ENCODE data around the gene SPARC.

SPARC gene

DNA sequence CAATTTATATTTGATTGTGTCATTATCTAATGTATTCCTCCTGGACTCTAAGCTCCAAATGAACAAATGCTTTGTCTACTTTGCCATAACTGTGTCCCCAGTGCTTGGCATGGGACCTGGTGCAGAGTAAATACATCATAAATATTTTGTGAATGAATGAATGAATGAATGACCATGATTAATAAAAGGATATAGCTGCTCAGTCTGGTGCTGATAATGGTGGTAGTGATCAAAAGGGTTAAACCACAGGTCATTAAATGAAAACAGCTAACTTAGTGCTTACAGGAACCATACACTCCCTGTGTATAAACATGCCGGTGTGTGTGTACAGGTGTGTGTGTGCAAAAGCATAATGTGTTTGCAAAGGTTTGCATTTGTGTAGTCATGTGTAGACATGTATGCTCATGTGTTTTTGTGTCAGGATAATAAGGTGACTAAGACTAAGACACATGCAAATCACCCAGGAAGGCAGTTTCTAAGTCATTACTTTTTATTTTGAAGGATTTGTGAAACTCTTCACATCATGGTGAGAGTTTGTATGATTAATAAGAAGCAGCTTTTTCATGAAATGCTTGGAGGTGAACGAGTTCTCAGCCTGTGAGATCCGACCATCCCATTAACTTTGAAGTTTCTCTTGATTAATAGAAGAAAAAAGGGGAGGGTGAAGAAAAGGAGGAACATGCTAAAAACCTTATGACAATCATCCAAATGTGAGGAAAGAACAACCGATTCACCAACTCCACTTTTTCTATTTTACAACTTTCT lies 24.6 kb downstream of the SPARC start:
- DNase-seq (ENCODE audit: low read depth in 2 of 3, low spot score in 2 of 3) = no peak

DNA sequence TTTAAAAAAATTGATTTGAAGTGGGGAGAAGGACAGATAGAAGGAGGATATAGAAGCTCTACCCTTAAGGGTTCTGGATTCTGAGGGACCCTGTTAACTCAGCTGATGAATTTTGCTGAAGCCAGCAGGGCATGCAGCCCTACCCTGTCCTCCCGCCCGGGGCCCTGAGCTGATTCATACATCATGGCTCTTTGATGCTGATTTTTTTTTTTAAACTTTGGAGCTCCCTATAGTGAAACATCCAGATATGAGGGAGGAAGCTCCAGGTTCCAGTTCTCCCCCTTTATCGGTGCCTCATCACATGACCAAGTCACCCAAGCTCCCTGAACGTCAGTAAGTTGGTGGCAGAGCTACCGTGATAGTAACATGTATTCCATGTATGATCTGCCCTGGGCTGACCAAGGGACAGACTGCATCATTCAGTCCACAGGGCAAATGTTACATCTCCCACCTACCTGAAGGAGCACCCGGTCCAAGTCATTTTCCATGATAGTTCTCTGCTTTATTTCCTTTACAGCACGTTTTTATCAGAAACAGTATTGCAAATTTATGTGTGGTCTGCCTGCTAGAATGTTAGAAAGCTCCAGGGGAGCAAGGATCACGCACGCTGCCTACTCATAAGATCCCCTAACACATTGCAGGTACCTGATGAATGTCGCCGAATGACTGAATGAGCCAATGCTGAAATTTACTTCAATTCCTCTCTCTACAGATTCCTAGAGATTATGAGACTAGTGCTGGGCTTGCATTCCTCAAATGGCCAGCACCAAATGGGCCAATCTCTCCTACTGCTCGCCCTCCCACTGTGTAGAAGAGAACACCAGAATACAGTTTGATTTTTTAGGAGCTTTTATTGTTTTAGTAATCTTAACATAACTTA lies 25.9 kb downstream of the SPARC start:
- DNase-seq (ENCODE audit: low read depth in 2 of 3, low spot score in 2 of 3) = no peak

DNA sequence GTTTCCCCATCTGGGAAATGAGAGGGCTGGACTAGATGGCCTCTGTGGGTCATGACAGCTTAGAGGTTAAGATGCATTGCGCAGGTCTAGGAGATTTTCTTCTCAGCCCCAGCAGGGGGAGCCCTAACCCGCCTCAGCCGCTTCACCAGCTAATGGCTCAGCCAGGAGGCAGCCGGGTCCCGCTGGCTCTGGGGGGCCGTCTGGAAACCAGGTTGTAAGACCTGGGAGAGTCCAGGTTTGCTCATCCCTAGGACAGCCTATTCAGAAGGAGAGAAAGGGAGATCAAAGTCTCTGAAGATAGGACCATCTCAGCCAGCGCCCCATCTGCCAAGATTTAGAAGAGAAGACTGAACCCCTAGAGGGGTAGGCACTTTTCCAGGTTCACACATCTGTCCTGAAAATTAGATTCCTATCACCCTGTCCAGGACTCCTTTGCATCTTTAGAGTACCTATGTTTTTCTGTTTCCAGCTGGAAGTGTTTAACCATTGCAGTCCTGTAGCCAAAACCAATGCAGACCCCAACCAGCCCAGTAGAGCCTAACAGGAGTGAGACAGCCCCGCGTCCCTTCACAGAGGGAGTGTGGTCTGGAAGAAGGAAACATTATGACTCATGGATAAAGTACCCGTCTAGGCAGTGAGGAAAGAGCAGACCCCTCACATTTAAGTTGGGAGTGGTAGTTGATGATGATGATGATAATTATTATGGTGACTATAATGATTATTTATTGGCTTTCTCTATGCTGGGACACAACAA lies 27.5 kb downstream of the SPARC start:
- DNase-seq (ENCODE audit: low read depth in 2 of 3, low spot score in 2 of 3) = peak; percentile 55 to 74 (median 60)

DNA sequence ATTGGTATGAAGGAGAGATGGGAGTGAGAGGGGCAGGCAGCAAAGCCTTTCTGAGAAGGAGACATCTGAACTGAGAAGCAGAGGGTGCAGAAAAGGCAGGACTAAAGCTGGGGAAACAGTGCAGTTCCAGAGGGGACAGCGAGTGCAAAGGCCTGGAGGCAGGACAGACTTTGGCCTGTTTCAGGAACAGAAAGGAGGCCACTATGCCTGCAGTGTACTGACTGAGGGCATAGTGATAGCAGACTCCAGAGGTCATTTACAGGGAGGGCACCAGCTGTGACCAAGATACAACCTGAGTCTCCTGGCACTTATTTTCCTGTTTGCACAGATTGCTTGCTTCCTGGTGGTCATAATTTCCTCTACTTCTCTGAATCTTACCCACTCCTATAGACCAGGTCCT lies 29.6 kb downstream of the SPARC start:
- no peak for DNase-seq (ENCODE audit: low read depth in 2 of 3, low spot score in 2 of 3)

DNA sequence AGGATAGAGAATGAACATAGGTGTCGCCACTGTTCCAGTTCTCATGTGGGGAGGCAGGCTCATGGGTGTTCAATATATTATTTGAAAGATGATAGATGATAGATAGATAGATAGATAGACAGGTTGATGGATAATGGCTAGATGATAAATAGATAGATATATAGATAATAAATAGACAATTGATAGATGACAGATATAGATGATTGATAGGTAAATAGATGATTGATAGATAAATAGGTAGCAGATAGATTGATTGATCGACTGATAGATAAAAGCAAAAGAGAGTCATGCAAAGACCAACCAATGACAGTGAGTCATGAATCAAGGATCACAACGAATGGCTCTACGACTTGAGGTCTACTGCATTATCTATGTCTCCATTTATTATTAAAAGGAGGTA lies 30.4 kb downstream of the SPARC start:
- no peak for DNase-seq (ENCODE audit: low read depth in 2 of 3, low spot score in 2 of 3)

DNA sequence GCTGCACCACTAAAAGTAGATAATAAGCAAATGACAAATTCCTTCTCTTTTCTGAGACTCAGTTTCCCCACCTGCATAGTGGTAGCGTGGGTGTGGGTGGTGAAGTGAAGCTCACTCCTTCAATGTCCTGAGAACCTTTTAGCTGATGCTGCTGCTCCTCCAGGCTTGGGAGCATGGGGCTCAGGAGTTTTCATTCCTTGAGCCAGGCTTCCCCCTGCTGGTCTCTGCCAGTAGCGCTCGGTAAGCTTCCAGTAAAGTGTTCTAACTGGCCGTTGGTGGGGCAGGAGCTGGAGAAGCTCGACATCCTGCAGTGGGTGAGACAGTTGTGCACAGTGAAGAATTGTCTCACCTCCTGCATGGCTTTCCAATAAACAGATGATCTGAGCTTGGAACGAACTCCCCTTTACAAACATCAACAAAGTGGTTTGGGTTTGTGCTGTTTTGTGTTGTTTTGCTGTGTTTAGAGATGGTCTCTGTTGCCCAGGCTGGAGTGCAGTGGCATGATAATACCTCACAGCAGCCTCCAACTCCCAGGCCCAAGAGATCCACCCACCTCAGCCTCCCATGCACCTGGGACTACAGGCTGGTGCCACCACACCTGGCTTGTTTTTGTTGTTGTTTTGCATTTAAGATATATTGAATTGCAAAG lies 34.6 kb downstream of the SPARC start:
- peak; percentile 13 to 28 (median 25) for DNase-seq (ENCODE audit: low read depth in 2 of 3, low spot score in 2 of 3)

DNA sequence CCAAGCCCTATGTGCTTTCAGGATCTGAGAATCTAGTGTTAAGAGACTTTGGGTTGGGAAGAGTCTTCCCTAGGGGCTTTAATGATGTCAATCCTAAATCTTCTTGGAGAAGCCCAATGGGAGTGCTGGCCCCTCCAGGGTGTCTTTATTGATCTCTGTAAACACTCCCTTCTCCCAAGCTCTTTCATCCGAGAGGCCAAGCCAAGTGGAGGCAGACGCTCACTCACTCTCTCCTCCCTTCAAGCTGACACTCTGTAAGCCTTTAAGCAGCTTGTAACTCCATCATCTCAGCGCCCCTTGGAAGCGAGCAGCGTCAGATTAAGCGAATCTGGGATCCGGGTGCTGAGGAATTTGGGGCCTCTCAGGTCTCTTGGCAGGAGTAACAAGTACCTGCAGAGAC lies 37.7 kb downstream of the SPARC start:
- no peak for DNase-seq (ENCODE audit: low read depth in 2 of 3, low spot score in 2 of 3)

DNA sequence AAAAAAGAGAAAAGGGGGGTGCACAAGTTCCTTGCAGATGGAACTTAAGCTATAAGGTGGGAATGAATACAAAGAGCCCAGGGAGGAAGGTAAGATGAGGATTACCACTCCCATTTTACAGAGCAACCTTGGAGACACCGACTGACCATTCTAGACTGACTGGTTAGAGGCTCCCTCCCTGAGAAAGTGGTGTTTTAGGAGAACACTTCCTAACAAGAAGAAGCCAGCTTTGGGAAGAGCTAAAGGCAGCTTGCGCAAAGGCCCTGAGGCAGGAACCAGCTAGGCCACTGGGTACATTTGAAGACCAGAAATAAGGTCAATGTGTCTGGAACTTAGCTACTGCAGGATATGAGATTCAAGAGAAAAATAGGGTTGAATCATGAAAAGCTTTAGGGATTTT lies 38.6 kb downstream of the SPARC start:
- DNase-seq (ENCODE audit: low read depth in 2 of 3, low spot score in 2 of 3) = no peak

DNA sequence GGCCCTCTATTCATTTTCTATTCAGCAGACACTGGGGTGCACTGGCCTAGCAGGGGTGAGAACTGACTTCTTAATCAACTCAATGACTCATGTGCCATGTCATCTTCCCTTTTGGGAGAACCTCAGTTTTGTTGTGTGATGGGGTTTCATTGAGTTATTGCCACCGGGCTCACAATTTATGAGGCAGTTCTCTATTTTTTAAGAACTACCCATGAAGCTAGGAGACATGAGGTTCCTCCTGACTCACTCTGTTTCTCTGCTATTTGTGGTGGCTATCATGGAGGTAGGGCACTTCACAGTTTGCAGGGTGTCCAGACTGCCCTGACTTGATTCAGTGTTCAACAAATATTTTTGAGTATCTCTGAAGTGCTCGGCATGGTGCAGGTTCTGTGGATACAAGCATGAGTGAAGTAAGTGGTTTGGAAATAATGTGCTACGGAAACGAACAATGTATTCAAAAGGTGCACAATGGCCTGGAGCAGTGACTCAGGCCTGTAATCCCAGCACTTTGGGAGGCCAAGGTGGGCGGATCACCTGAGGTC lies 39.3 kb downstream of the SPARC start:
- DNase-seq (ENCODE audit: low read depth in 2 of 3, low spot score in 2 of 3) = no peak

DNA sequence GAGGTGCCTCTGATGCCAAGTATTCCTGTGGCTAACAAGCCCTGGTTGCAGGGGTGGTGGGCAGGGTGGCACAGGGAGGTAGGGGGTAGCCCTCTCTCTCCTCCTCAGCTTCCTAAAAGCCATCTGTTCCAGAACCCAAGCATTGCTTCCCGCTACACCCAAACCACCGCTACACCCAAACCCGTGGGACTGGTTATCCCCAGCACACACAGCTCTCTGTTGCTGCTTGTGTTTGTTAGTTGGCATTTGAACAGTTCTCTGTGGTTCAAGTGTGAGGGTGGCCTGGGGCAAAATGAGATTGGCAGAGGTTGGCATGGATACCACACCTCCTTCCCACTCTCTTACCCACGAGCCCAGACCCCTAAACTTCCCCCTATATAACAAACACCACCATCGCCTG lies 40.4 kb downstream of the SPARC start:
- no peak for DNase-seq (ENCODE audit: low read depth in 2 of 3, low spot score in 2 of 3)

DNA sequence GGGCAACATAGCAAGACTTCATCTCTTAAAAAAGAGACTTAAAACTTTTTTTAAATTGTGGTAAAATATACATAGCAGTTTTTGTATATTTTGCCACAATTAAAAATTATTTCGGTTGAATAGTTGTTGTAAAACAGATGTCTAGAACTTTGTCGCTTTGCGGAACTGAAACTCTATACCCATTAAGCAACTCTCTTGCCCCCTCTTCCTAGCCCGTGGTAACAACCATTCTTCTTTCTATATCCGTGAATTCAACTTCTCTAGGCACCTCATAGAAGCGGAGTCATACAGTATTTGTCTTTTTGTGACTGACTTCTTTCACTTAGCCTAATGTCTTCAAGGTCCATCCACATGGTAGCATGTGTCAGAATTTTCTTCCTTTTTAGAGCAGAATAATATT lies 43.3 kb downstream of the SPARC start:
- DNase-seq (ENCODE audit: low read depth in 2 of 3, low spot score in 2 of 3) = no peak

DNA sequence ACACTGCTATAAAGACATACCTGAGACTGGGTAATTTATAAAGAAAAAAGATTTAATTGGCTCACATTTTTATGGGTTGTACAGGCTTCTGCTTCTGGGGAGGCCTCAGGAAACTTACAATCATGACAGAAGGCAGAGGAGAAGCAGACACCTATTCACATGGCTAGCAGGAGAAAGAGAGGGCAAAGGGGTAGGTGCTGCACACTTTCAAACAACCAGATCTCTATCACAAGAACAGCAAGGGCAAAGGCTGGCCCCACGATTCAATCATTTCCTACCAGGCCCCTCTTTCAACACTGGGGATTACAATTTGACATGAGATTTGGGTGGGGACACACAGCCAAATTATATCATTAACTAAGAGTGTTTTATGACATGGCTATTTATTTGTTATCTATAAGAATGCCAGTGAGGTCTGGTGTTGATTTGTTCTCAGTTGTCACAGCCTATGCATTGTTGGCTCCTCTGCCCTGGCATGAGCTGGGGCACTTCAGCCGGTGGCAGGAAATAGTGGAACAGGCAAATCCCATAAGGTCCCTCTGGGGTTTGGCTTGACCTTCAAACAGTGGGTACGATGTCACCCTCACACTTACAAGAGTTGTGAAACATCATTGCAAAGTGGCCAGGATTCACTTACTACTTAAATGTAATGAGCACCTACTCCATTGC lies 44.1 kb downstream of the SPARC start:
- DNase-seq (ENCODE audit: low read depth in 2 of 3, low spot score in 2 of 3) = no peak

DNA sequence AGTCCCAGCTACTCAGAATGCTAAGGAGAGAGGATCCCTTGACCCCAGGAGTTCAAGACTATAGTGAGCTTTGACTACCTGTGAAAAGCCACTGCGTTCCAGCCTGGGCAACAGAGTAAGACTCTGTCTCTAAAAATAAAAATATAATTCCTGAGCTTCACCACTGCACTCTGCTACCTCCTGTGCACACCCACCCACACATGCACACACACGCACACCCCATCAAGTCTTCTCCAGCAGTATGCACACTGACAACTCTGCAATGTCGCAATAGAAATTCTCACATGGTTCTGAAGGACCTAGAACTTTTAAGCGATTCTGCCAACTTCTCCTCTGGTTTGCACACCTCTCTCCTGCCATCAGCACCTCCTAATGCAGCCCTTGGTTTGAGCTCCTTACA lies 48.1 kb downstream of the SPARC start:
- DNase-seq (ENCODE audit: low read depth in 2 of 3, low spot score in 2 of 3) = no peak

DNA sequence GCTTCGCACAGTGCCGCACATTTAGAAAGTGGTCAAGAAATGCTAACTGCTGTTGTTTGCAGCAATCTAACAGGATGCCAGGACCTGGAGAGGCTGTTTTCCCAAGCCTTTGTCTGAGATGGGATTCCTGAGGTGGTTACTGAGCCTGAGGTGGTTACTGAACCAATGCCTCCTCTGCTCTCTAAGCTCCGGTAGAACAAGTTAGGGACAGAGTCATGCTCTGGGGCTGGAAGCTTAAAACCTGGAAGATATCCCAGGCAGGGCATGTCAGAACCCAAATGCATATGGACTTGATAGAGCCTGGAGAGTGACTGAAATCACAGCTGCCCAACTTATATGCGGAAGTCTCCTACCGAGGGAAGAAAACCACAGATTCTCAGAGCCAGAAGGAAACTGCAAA lies 49.0 kb downstream of the SPARC start:
- DNase-seq (ENCODE audit: low read depth in 2 of 3, low spot score in 2 of 3) = no peak

DNA sequence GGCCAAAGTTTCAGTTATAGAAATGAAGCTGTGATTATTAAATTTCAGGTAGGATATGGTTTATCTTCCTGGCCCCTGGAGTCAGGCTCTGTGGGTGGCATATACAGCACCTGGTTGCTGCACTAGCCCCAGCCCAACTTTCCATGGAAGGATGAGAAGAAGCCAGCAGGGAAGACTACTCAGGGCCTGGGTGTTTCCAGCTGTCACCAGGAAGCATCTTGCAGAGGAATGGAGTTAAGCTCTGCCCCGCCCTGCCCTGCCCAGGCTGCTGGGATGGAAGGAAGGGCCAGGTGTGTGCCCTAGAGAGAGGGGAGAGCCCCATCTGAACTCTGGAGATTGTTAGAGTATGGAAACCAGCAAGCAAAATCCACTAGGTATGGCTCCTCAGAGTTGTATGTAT lies 52.8 kb downstream of the SPARC start:
- DNase-seq (ENCODE audit: low read depth in 2 of 3, low spot score in 2 of 3) = no peak

DNA sequence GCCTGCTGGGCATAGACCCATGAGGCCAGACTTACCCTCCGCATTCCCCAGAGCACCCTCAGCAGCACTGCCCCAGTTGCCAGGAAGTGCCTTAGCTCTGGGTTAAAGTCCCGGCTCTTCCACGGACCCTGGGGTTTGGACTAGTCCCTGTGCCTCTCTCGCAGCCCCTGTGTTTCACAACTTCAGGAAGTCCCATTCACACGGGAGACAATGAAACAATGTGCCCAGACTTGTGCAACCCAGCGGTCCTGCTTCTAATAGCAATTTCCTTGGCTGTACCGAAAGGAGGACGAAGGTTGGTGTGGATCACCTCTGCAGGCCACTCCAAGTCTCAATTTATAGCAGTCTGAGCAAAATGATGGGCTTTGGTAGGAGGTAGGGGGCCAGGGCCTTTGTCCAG lies 53.8 kb downstream of the SPARC start:
- no peak for DNase-seq (ENCODE audit: low read depth in 2 of 3, low spot score in 2 of 3)

DNA sequence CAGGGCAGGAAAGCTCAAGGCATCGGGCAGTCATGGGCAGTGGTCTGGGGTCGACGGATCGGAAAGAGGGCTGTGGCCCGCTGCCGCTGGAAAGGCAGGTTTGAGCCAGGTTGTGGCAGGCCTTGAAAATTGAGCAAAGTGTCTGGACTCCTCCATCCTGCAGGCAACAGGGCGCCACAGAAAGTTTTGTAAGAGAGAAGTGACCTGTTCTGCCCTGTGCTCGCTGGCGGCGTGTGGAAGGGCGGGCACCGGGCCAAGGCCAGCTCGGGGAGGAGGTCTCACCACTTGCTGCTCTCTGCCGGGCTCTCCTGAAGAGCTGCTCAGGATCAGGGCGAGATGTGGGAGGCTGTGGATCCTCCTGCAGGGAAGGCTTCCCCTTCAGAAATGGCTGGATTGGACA lies 54.2 kb downstream of the SPARC start:
- DNase-seq (ENCODE audit: low read depth in 2 of 3, low spot score in 2 of 3) = no peak

DNA sequence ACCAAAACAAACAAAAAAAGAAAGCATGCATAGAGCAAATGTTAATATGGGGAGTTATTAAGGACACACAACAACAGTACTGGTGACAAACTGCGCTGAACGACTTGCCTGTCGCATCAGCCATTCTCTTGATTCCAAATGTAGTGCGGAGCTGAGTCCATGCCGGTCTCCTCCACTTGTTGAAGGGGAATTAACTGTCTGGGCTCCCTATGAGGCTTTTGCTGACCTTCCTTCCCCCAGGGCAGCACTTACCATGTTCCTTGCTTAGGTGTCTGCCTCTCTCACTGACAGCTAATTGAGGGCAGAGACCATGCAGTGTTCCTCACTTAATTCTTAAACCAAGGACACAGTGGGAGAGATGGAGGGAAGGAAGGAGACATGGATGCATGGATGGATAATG lies 54.8 kb downstream of the SPARC start:
- DNase-seq (ENCODE audit: low read depth in 2 of 3, low spot score in 2 of 3) = no peak

DNA sequence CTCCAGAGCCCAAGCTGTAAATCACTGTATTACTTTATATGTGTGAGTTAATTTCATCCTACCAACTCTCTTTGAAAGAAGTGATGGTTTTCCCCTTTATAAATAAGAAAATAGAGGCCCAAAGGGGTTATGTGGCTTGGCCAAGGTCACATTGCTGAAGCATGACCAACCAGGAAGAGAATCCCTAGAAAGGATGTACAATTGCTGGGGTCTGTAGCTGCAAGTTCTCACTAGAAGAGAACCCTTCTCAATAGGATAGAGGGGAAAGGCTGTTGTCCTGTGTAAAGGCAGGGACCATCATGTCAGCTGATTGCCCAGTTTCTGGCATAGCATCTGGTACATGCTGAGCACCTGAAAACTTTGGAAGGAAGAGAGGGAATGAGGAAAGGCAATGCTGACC lies 56.6 kb downstream of the SPARC start:
- DNase-seq (ENCODE audit: low read depth in 2 of 3, low spot score in 2 of 3) = no peak

DNA sequence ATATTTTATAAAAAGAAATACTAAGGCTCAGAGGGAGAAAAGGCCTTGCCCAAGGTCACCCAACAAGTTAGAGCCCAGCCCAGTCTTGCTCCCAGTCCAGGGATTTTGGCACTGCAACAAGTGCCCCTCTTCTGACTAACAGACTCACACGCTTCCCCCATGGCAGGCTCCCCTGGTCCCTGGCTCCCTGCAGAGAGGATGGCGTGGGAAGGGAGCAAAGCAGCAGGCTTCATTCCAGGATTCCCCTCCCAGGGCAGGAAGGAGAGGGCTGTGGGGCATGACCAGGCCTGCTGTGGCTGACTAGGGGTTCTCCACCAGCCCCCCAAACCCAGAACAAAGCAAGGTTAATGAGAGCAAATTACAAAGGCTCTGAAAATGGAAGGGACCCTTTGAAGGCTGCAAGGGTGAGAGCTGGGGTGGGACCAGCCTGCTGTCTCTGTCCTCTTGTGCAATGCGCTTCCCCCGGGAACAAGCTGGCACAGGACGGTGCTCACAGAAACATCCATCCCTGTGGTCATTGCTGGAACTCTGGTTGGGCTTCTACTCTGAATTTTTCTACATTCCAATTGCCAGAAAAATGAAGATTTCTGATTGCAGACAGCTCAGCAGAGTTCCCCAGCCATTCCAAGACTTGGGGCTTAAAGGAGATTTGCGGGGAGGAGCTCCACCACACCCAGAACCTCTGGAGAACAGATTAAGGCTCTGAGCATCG lies 58.4 kb downstream of the SPARC start:
- DNase-seq (ENCODE audit: low read depth in 2 of 3, low spot score in 2 of 3) = no peak

All from activated CD8-positive, alpha-beta memory T cell treated with anti-CD3 and anti-CD28 coated beads for 48 hours (primary cell).